GM19395 (cell line): Measurements from ENCODE around the gene IFNA1.
A peak's percentile ranks its signal among the peaks of the same experiment; 100 is the strongest.
"Not testable (repeated sequence)": the region's sequence is repeated elsewhere in the genome, so short reads cannot be mapped to it uniquely, and the experiment has no call there.

ENCODE experiments used
- ATAC-seq: cut with Tn5 transposase; IDR thresholded peaks from one replicate; pipeline ENCODE4 v1.9.1; 2021; ENCODE audit warnings: mild to moderate bottlenecking, moderate library complexity; ENCODE audit not compliant: unreplicated experiment

IFNA1 gene

DNA sequence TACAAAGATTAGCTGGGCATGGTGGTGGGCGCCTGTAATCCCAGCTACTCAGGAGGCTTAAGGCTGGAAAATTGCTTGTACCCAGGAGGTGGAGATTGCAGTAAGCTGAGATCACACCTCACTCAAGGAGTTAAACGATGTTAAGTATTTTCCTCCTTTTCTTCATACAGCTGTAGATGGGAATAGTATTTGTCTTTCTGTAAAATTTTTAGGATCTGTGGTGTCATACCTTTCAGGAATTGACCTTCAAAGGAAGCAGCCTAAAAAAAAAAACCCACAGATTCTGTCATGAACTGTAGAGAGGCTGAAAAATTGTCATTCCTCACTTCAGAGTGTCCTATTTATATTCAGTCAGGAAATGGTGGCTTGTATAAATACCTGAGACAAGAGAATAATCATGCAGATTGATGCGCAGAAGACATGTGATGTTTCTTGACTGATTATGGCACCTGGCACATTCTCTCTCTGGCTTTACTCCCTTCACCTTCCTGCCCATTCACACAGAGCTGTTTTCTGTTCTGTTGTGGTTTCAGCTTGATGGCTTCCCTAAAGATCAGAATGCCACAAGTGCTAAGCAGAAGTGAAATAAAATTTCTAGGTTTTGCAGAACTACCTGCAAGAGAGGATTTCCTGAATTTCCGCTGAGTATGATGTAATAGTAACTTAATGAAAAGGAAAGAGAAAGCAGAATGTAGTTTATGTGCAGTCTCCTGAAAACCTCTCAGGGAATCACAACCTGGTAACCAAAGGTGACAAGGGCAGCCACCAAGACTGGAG, 3.8 kb downstream of the IFNA1 start:
- peak; percentile 93 for ATAC-seq

GRCh38 chr9:21449312-21449711, 9.1 kb downstream of the IFNA1 start:
- not testable (repeated sequence) for ATAC-seq

GRCh38 chr9:21450733-21451394, 10.6 kb downstream of the IFNA1 start:
- ATAC-seq: no peak

DNA sequence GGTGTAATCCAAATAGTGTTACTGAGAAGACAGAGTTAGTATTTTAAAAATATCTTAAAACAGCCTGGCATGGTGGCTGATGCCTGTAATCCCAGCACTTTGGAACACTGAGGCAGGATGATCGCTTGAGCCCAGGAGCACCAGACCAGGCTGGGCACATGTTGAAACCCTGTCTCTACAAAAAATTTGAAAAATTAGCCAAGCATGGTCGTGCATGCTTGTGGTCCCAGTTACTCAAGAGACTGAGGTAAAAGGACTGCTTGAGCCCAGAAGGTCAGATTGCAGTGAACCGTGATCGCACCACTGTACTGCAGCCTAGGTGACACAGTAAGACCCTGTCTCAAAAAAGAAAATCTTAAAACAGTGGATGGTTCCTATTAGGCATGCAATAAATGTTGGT, 12.4 kb downstream of the IFNA1 start:
- ATAC-seq: no peak

DNA sequence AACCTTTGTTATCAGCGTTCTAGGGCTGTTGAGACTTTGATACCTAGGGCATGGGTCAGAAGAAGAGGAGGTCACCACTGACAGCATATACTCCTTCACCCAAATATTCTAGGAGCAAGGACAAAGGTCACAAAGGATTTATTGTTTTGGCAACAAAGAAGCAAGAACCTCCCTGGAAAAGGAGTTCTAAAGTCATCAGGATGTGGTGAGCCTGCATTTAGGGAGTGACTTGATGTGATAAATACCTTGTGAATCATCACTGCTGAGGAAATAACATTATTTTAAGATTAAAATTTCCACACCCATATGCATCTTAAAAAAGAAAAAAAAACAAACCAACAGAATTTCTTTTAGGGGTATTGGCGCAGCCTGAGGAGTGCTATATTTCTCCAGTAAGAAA, 13.9 kb downstream of the IFNA1 start:
- ATAC-seq: no peak

- ATAC-seq: peak; percentile 90
These were observed 15.1 kb downstream of the IFNA1 start for GRCh38 chr9:21455320-21455719.

- no peak for ATAC-seq
These were observed 21.1 kb downstream of the IFNA1 start for GRCh38 chr9:21461377-21461776.

- ATAC-seq: no peak
These were observed 24.9 kb downstream of the IFNA1 start for GRCh38 chr9:21465138-21465537.

DNA sequence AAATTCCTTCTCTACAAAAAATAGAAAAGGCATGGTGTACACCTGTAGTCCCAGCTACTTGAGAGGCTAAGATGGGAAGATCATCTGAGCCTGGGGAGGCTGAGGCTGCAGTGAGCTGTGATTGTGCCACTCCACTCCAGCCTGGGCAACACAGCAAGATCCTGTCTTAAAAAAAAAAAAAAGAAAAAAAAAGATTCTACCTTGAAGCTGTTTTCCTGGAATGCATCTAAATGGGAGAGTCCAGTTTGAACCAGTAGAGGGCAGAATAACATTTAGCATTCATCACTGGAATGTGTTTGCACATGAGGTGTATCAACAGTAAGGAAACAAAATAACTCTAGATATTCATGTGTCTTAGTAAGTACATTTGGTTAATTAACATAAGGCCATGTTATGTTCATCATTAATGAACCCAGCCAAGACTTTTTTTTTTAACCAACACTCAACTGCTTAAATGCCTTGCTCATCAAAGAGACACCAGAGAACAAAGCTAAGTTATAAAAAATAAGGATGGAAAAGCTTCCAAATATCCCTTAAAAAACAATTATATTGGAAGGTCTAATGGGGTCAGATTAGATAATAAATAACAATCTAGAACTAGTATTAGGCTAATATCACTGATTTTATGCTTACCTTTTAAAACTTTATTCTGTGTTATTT, 25.8 kb downstream of the IFNA1 start:
- ATAC-seq: peak; percentile 67

- no peak for ATAC-seq
These were observed 29.9 kb downstream of the IFNA1 start for GRCh38 chr9:21470126-21470525.

DNA sequence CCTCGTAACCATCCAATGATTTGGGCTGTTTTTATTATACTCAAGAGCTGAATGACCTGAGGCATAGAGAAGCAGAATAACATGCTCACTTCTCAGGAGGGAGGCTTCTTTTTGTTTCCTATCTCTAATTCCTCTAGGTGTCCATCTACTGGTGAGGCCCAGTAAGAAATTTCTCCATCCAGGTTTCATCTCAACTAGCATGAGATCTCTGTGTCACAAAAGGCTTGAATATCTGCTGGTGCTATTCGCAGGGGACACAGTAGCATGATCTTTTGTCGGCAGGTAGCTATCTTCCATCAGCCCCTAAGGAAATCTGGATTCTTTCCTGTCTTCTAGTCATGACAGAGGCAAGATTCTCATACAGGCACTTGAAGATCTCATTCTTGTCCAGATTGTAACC, 33.0 kb downstream of the IFNA1 start:
- ATAC-seq: no peak

- no peak for ATAC-seq
These were observed 37.2 kb downstream of the IFNA1 start for GRCh38 chr9:21477466-21477865.

- ATAC-seq: no peak
These were observed 39.0 kb downstream of the IFNA1 start for GRCh38 chr9:21479152-21479702.

GRCh38 chr9:21481470-21482056, 41.3 kb downstream of the IFNA1 start:
- ATAC-seq: peak; percentile 57

GRCh38 chr9:21482213-21482612, 42.0 kb downstream of the IFNA1 start, which contains the start of gene IFNE:
TSS of gene IFNE (minus strand) at chr9:21482313. CDS start at chr9:21481694, 619 bp downstream.
- no peak for ATAC-seq
